GM11168 (cell line): ENCODE data around the gene NOTUM.
"Not testable (repeated sequence)": the region's sequence is repeated elsewhere in the genome, so short reads cannot be mapped to it uniquely, and the experiment has no call there.

ENCODE experiments used
- in situ Hi-C: fragments of 300-500 bp; cut with MboI; formaldehyde crosslinking; loops from one replicate; pipeline ENCODE4 v1.12.0; 2022; ENCODE audit warnings: low sequenced_read_pairs; ENCODE audit not compliant: unreplicated experiment

Gene NOTUM

GRCh38 chr17:81927152-81927652 is 33.8 kb downstream of the NOTUM start:
- in situ Hi-C loops: no loop called here

DNA sequence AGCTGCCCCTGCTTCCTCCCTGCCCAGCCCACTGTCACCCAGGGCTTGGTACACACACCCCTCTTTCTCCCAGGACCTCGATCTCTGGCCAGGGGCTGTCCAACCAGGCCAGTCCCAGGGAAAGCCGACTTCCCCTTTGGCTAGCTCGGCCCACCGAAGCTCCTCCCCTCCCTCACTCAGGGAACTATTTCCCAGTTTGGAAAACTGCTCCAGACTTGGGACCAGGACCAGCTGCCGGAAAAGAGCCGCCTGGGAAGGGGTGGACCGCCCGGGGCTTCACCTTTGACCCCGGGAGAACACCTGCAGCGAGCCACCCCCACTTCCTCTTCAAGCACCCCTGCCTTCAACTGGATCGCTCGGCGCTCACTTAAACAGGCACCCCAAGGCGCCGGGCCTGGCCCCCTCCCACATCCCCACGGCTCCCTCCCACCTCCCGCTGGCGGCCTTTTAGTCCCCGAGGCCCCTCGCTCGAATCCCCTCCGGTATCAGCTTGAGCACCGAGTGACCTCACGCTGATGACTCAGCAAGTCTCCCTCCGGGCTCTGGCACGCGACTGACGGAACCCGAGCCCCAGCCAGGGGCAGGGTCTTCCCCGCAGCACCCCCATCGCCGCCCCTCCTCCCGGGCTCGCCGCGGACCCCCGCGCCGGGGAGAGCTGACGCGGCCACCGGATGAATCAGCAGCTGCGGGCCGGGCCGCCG is 34.4 kb downstream of the NOTUM start:
- in situ Hi-C loops: no loop called here

DNA sequence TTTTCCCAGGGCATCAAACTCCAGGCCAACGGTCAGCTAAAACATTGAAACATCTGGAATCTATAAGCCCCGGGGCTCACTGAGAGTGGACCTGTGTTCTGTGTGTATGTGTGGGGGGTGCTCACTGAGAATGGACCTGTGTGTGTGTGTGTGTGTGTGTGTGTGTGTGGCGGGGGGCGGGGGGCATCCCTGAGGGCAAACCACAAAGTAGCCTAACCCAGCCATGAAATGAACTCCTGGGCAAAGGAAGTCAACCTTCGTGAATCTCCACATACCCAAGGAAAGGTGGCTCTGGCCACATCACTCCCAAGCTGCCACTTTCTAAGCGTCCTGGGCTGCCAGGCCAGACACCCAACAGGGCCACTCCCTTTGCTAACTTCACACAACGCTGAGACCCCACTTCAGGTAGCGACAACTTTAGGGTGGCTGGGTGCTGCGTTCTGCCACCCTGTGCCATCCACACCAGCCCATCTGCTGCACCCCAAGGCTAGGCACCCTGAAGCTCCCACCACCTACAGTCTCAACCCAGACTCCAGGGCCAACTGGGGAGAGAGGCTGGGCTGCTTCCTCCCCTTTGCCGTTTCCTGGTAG is 35.0 kb downstream of the NOTUM start:
- in situ Hi-C loops: no loop called here

- in situ Hi-C loops: no loop called here
Measured at GRCh38 chr17:81924557-81925532, 36.1 kb downstream of the NOTUM start.

GRCh38 chr17:81923302-81924260 is 37.4 kb downstream of the NOTUM start:
- in situ Hi-C loops: no loop called here

DNA sequence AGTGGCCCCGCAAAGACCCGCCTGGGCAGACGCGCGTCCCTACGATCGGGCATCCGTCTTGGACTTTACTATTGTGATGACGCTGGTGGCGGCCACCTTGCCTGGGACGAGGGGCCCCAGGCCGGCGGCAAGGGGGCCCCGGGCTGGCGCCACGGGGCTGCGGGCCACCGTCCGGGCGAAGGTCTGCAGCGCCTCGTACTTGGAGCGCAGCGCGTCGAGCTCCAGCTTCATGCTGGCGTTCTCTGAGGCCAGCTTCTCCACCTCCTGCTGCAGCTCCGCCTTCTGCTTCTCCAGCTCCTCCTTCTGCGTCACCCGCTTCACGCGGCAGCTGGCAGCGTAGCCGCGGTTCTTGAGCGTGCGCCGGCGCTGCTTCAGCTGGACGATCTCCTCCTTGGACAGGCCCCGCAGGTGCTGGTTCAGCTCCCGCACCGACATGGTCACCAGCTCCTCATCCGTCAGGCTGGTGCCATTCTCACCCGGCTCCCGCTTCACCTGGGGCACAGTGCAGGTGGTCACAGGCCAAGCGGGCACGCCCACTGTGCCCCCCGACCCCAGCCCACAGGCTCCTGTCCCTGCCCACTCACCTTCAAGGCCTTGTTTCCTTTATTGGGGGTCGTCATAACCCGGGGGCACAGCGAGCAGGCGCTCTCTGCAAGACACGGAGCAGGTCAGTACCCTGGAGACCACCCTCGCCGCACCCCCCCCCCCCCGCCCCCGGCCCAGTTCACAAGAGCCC is 38.3 kb downstream of the NOTUM start:
- in situ Hi-C loops: no loop called here

GRCh38 chr17:81921996-81922565 is 38.9 kb downstream of the NOTUM start:
- in situ Hi-C loops: no loop called here

DNA sequence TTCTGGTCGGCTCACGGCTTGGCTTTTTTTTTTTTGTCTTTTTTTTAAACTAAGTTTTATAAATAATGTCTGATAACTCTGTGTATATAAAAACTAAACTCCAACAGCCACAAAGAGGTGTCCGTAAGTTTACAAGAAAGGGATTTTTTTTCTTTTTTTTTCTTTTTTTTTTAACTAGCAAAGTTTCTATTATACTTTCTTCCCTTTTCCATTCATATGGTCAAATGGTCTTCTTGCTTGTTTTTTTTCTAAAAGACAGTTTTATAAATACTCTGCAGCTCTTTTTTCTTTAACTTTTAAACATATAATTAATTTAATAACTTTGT is 39.5 kb downstream of the NOTUM start:
- in situ Hi-C loops: no loop called here

DNA sequence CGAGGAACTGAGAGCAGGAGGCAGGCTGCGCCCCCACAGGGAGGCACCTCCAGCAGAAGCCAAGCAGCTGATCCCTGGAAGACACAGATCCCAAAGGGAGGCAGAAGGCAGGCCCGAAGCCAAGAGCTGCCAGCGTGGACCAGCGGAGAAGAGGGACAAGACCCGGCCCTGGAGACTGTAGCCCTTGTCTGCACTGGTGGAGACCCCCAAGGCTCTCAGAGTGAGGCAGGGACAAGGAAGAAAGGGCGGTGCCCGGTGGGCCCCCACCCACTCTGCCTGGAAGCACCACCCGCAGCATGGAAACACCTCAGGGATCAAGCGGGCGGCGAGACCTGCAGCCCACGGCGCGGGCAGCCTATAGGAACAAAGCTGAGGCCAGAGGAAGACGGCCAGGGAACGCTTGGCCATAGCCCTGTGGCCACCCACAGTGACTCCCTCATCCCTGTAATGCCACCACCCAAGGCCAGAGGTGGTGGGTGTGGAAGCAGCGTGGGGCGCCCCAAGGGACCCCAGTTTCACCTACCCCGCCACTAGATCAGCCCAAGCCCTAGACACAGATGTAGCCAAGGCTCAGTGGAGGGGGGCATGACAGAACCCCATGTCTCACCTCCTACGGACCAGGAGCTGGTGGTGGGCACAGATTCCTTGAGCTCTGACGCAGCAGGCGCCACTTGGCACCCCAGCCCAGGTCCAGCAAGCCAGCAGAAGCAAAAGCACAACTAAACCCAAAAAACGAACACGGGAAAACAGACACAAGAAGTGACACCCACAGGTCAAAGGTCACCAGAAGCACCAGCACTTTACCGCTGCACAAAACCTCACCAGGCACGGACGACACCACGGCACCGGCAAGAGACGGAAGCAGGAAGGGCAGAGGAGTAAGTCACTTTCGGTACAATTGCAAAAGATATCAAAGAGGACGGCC is 40.1 kb downstream of the NOTUM start:
- in situ Hi-C loops: no loop called here

- in situ Hi-C loops: no loop called here
Measured at GRCh38 chr17:81918832-81919545, 42.0 kb downstream of the NOTUM start.

DNA sequence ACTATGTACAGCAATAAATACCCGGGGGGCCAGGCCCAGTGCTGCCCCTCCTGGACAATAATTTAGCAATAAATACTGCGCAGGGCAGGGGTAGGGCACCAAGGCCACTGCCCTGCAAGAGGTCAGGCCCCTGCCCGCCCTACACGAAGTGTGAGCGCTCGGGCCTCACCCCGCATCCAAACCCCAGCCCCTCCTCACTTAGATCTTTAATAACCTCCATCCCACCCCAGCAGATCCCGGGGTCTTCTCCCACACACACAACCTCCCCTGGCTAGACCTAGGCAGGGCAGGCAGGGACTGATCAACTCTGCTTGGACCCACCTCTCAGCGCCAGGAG is 42.7 kb downstream of the NOTUM start:
- in situ Hi-C loops: not testable (repeated sequence)

DNA sequence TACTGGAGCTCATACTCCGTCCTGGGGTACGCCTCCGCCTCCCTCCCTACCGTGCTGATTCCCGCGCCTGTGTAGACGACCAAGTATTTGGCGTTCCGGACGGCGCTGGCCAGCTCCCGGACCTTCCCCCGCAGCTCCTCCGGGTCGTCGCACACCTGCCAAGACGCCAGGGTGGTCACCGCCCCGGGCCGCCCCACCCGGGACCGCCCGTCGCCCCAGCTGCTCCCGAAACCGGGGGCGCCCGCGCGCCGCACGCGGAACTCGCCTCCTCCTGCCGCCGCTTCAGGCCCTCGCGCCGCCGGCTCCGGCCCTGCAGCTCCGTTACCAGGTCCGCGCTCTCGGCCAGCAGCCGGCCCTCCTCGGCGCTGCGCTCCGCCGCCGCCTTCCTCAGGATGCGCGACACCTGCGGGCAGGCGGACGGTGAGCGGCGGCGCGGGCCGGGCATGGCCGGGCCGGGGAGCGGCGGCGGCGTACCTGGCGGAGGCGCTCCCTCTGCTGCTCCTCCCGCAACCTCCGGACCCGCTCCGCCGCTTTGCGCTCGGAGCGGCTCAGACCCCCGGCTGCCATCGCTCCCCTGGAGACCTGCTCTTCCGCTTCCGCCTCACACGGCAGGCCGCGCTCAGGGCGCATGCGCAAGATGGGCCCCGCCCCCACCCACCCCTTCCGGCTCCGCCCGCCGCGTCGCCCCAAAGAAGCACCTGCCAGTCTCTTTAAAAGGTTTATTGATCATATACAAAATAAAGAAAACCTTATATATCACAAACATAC is 43.2 kb downstream of the NOTUM start, which contains the start of gene SIRT7:
Gene SIRT7 (minus strand): TSS at position 612 of the 768 bp plus-strand sequence. CDS start 45 bp downstream, at position 567.
- in situ Hi-C loops: no loop called here

DNA sequence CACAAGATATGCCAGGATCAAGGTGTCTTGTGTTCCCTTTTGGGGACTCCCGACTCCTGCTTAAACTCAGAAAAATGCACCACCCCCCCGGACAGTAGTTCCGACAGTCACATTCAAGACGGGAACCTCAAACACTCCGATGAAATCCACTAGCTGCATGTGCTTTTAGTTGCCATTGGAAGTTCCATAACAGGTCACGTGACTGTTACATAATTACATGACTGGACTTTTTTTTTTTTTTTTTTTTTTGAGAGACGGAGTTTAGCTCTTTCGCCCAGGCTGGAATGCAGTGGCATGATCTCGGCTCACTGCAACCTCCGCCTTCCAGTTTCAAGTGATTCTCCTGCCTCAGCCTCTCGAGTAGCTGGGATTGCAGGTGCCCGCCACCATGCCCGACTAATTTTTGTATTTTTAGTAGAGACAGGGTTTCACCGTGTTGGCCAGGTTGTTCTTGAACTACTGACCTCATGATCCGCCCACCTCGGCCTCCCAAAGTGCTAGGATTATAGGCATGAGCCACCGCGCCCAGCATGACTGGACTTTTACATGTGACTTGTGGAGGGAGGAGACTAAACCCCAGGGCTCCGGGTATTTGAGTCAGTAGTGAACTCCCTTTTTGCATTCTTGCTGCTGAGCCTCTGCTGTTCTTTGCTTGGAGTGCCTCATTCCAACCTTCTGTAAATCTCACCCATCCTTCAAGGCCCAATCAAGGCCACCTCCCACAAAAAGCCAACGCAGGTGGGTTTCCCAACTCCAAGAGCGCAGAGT is 44.6 kb downstream of the NOTUM start:
- in situ Hi-C loops: no loop called here

GRCh38 chr17:81915331-81915730 is 45.7 kb downstream of the NOTUM start:
- in situ Hi-C loops: no loop called here

- in situ Hi-C loops: no loop called here
Measured at GRCh38 chr17:81914103-81914850, 46.7 kb downstream of the NOTUM start.
